HFFc6 (cell line): ENCODE measurements around the gene SBK1. TPM values are rescaled to one million over a fixed set of nuclear protein-coding genes. Genes with fewer than 3 reads are reported as not detected.

ENCODE experiments used
- DNase-seq: peaks from one replicate; pipeline ENCODE4 v3.0.0-alpha.2; 2018
- H3K27ac Mint-ChIP-seq: 2 replicates; pipeline ENCODE4 v1.8.0; 2020; ENCODE audit warnings: mild to moderate bottlenecking, mixed read lengths
- H3K27me3 Mint-ChIP-seq: 2 replicates; pipeline ENCODE4 v1.8.0; 2021; ENCODE audit warnings: mild to moderate bottlenecking, moderate library complexity, mixed read lengths; ENCODE audit not compliant: insufficient read depth
- H3K36me3 Mint-ChIP-seq: 2 replicates; pipeline ENCODE4 v1.8.0; 2021; ENCODE audit warnings: low read depth, mixed read lengths
- H3K4me1 Mint-ChIP-seq: 2 replicates; pipeline ENCODE4 v1.8.0; 2020; ENCODE audit warnings: low read depth, mixed read lengths
- H3K4me3 Mint-ChIP-seq: 2 replicates; pipeline ENCODE4 v1.8.0; 2020; ENCODE audit warnings: mild to moderate bottlenecking, moderate library complexity, mixed read lengths
- H3K9me3 Mint-ChIP-seq: 2 replicates; pipeline ENCODE4 v1.8.0; 2020; ENCODE audit warnings: mild to moderate bottlenecking, mixed read lengths
- CTCF ChIP-seq: fragments of 200-600 bp; sonication (generic); IDR thresholded peaks from 2 replicates; pipeline ENCODE4 v1.5.0; 2021; ENCODE audit warnings: antibody characterized with exemption, mild to moderate bottlenecking
- total RNA-seq, 6 experiments: library from RNA; stranded (reverse); fragmentation: NEBNext Ultra II Directional; extraction: Animal tissue kit (Norgen Biotek cat#: 25700); gene quantifications; 2 replicates in 1 of 6; 3 replicates in 5 of 6; pipeline ENCODE4 v1.2.3, GENCODE V29; 2021

The SBK1 gene
- total RNA-seq, 6 experiments from 2014 or later = not detected

- Mint-ChIP-seq H3K4me3 (no peak overlapping the region), H3K9me3 (no peaks in the 10 kb centered on the region), H3K27me3 (peaks cover 19% of the 10 kb centered on the region), H3K36me3 (no peaks in the 10 kb centered on the region), H3K4me1 (no peaks in the 10 kb centered on the region), H3K27ac (no peak overlapping the region)
- no peak for TF ChIP-seq CTCF
- DNase-seq = no peak
Observed at GRCh38 chr16:28301154-28301553, 8.8 kb downstream of the SBK1 start.

GRCh38 chr16:28301620-28302019, 9.3 kb downstream of the SBK1 start:
- Mint-ChIP-seq H3K9me3 (no peaks in the 10 kb centered on the region), H3K36me3 (no peaks in the 10 kb centered on the region), H3K27me3 (peaks cover 15% of the 10 kb centered on the region), H3K4me1 (no peaks in the 10 kb centered on the region), H3K4me3 (no peak overlapping the region), H3K27ac (no peak overlapping the region)
- no peak for TF ChIP-seq CTCF
- DNase-seq = no peak

- no peaks in the 10 kb centered on the region for H3K36me3 Mint-ChIP-seq
- no peak for TF ChIP-seq CTCF
- no peaks in the 10 kb centered on the region for H3K4me1 Mint-ChIP-seq
- H3K27me3 Mint-ChIP-seq = peaks cover 11% of the 10 kb centered on the region
- no peak overlapping the region for H3K27ac Mint-ChIP-seq
- DNase-seq = no peak
- no peak overlapping the region for H3K4me3 Mint-ChIP-seq
- no peaks in the 10 kb centered on the region for H3K9me3 Mint-ChIP-seq
Observed at GRCh38 chr16:28303132-28303531, 10.8 kb downstream of the SBK1 start.

- Mint-ChIP-seq H3K4me3 (no peak overlapping the region), H3K27ac (no peak overlapping the region), H3K9me3 (no peaks in the 10 kb centered on the region), H3K4me1 (no peaks in the 10 kb centered on the region), H3K36me3 (no peaks in the 10 kb centered on the region), H3K27me3 (peaks cover 21% of the 10 kb centered on the region)
- no peak for TF ChIP-seq CTCF
- peak; percentile 15 for DNase-seq
Observed at GRCh38 chr16:28304214-28304613, 11.9 kb downstream of the SBK1 start.

- no peak for DNase-seq
- H3K4me3 Mint-ChIP-seq = no peak overlapping the region
Observed at GRCh38 chr16:28307936-28308335, 15.6 kb downstream of the SBK1 start.

More at GRCh38 chr16:28307936-28308335, 15.6 kb downstream of the SBK1 start:
- peaks cover 36% of the 10 kb centered on the region for H3K27me3 Mint-ChIP-seq
- TF ChIP-seq CTCF = no peak
- no peaks in the 10 kb centered on the region for H3K4me1 Mint-ChIP-seq
- no peak overlapping the region for H3K27ac Mint-ChIP-seq
- no peaks in the 10 kb centered on the region for H3K9me3 Mint-ChIP-seq
- no peaks in the 10 kb centered on the region for H3K36me3 Mint-ChIP-seq
